HG03520 (cell line): ENCODE results near the gene NR4A3.

Experiments
- ATAC-seq: cut with Tn5 transposase; IDR thresholded peaks from one replicate; pipeline ENCODE4 v1.9.1; 2021; ENCODE audit warnings: mild to moderate bottlenecking, moderate library complexity; ENCODE audit not compliant: unreplicated experiment

The NR4A3 gene

GRCh38 chr9:99813739-99814138 is 7.9 kb upstream of the NR4A3 start:
- no peak for ATAC-seq

- no peak for ATAC-seq
Measured at GRCh38 chr9:99814359-99814758, 7.3 kb upstream of the NR4A3 start.

DNA sequence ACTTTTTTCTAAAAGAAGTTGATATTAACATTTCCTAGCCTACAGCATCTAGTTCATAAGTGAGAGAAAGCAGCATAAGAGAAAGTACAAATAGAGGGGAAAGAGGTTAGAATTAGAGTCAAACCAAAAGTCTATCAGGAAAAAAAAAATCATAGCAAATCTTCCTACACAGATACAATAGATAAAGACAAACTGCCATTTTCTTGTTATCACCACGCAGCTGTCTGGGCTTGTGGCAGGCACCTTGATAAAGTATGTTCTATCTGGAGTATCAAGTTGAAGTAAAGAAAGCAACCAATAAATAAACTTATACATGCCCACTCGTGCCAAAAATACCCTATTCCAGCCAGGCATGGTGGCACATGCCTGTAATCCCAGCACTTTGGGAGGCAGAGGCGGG is 5.3 kb upstream of the NR4A3 start:
- ATAC-seq = no peak

DNA sequence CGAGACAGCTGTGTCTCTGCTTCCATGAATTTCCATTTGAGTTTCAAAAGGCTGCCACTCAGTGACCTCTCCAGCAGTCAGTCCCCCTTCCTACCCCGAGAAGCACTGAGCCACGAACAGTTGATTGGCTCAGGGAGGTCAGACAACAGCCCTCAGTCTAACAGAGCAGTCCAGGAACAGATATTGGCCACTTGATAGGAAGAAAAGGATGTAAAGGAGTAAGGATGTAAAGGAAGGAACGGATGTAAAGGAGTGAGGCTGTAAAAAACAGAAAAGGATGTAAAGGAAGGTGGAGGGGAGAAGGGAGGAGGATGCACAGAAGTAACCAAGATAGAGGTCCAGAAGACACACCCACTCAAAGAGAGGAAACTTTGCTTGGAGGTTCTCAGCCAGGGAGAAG is 3.2 kb upstream of the NR4A3 start:
- ATAC-seq = no peak

- ATAC-seq = peak; percentile 45
Measured at GRCh38 chr9:99819123-99819855, 2.4 kb upstream of the NR4A3 start.

DNA sequence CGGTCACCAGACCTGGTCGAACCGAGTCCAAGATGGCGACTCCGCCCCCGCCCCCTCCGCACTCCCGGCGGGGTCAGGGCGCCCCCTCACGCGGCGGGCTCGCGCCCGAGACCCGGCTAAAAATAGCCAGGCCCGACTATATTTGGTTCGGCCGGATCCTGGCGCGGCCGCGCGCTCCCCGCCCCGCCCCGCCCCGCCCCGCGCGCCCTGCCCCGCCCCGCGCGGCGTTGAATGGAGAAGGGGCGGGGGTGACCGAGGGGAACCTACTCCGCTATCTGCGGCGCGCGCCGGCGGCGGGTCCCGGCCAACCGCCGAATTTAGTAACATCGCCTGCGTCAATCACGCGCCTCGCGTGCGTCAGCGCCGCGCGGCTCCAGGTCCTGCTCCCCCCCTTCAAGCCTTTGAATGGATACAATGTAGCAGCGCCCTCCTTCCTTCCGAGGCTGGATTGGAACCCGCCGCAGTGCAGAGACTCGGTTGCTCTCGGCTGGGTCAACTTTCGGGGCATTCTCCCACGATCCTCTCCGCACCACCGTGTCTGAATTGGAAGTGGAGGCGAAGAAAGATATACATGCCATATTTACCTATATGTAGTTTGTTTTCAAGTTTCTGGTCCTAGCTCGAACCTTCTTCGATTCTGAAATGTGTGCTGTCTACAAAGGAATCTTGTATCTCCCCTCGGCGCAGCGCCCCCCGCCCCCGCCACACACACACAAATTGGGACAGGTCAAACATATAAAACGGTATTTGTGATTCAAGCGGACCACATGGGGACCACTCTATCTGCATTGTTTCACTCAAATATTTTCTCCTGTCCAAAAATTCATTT is 1.6 kb upstream of the NR4A3 start:
- ATAC-seq = peak; percentile 41

GRCh38 chr9:99820685-99821395 is 845 bp upstream of the NR4A3 start:
- ATAC-seq = peak; percentile 0

- no peak for ATAC-seq
Measured at GRCh38 chr9:99822109-99822805, 572 bp downstream of the NR4A3 start.

DNA sequence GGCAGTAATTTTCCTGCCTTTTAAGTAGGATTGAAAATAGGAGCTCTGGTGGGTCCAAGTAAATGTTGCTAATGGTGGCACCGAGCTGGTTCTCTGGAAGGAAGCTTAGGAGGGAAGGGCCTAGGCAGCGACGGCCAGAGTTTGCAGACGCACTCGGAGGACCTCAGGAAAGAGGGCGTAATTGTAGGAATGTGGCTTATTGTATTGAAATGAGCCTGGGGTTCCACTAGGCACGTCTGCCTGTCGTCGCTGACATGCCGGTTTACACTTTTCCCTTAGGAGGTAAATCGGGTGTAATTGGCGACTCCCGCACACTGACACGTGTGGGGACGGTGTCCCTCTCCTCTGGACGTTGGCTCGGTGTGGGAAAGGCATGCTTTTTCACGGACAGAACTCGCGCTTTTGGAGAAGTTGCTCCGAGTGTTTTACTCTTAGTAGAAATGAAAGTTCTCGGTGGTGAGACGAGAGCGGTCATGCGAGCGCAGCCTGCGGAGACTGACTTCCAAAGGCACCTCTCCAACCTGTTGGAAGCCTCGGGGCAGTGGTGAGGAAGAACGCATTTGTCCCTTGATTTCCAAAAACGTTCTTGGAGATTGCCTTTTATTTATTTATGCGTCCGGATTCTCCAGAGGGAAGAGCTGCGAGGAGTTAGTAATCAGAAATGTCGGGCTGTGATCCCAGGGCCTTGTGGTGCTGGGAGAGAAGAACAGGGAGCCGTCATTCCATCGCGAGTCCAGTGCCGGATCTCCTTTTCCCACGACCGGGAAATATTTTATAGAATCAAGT is 1.3 kb downstream of the NR4A3 start:
- no peak for ATAC-seq

DNA sequence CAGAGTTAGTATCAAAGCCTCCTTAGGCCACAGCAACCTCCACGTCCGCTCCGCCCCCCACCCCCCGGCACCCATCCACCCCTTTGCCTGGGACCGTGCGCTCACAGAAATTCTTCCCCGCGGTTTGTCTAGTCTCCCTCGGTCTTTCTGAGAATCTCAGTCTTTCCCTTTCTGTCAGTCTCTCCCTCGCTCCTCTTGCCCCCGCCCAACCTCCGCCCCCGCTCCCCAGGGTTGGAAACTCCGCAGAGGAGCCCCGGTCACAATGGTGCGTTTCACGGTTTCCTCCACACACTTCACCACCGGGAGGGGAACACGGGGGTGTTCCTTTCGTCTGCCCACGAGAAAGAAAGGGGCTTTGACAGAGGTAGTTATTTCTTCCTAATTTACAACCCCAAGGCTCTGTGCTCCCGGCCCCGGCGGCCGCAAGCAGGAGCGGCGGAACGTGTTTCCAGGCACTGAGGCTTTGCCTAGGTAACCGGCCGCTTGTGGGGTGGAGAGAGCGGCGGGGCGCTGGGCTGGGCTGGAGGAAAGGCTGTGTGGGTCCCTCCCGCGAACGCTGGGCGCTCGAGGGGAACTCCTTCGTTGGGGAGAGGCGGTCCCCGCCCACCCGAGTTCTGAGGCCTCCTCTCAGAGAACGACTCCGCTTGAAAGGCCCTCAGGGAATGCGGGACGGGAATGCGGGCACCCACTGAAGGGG is 2.1 kb downstream of the NR4A3 start:
- no peak for ATAC-seq

DNA sequence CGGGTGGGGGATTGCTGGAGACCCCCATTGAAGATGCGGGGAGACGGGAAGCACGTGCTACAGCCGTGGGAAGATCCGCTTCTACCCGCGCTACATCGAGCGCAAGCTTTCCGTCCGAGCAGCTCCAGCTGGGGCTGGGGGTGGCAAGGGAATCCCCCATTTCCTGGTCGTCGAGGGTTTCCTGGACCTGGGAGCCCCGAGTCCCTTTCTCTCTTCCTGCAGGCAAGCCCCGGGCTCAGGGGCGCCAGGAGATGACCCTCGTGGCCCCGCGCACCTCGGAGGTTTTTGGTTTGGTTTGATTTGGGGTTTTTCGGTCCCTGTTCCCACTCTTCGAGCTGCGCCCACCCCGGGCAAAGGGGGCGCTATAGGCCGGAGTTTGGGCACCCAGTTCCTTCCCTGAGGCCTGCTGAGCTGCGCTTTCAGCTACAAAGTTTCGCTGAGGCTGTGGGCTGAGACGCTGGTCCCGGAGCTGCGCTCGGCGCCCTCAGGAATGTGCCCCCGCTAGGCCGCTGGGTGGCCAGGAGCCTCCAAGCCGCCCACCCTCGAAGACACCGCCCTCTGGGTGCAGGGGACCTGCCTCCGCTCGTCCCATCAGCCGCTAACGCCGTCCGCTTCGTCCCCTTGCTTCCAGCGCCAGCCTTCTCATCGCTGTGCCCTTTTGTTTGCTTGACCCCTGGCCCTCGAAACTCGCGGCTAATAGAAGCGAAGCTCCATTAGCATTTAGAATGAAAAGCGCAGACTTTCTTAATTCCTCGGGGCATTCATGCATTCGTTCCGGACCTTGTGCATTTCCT is 2.9 kb downstream of the NR4A3 start:
- ATAC-seq = no peak

- no peak for ATAC-seq
Measured at GRCh38 chr9:99825172-99826046, 3.7 kb downstream of the NR4A3 start.

- no peak for ATAC-seq
Measured at GRCh38 chr9:99826579-99826978, 4.9 kb downstream of the NR4A3 start.

GRCh38 chr9:99827244-99827643 is 5.6 kb downstream of the NR4A3 start:
- ATAC-seq = no peak

DNA sequence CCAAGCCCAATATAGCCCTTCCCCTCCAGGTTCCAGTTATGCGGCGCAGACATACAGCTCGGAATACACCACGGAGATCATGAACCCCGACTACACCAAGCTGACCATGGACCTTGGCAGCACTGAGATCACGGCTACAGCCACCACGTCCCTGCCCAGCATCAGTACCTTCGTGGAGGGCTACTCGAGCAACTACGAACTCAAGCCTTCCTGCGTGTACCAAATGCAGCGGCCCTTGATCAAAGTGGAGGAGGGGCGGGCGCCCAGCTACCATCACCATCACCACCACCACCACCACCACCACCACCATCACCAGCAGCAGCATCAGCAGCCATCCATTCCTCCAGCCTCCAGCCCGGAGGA is 6.3 kb downstream of the NR4A3 start:
- ATAC-seq = no peak

DNA sequence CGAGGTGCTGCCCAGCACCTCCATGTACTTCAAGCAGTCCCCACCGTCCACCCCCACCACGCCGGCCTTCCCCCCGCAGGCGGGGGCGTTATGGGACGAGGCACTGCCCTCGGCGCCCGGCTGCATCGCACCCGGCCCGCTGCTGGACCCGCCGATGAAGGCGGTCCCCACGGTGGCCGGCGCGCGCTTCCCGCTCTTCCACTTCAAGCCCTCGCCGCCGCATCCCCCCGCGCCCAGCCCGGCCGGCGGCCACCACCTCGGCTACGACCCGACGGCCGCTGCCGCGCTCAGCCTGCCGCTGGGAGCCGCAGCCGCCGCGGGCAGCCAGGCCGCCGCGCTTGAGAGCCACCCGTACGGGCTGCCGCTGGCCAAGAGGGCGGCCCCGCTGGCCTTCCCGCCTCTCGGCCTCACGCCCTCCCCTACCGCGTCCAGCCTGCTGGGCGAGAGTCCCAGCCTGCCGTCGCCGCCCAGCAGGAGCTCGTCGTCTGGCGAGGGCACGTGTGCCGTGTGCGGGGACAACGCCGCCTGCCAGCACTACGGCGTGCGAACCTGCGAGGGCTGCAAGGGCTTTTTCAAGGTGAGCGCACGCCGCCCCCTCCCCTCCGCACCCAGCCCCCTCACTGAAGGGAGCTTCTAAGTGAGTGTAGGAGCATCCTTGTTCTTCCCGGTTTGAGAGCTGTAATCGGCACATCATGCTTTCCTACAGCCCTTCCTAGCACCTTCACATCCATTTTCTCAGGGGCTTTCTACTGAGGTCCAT is 6.9 kb downstream of the NR4A3 start:
- no peak for ATAC-seq

DNA sequence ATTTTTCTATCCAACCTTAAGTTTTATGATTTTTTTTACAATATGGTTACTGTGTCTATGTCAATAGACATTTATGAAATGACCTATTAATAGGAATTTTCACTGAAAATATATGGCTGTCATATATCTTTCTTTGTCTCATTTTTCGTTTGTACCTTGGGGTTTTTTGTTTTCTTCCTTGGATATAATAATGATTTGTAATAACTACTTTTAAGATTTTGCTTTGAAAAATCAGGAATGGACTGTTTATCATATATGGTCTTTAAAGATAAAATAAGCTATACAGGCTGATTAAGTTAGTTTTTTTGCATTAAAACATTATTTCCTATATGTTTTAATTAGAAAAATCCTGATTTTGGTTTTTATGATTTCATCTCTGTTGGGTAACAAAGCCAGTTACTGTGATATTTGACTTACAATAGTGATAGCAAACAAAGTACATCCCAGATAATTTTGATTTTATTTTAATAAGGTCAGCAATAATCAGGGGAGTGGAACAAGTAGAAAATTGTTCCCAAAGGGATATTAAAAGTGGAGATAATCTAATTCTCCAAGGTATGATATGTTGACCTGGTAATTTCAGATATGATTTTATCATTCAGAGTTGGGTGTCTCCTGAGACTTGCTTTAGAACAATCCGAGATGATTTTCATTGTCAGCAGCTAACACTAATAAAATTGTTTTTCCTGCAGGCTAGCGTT is 10.3 kb downstream of the NR4A3 start:
- ATAC-seq = no peak
